T-helper 1 cell treated with Interleukin-12 subunit alpha and Interleukin-12 subunit beta and Interleukin-4 antibody, amounts not matched to agents 30 ng/mL and 1 ng/mL, for 36 hours (primary cell): ENCODE data around the gene CFAP119. TPM values are rescaled to one million over a fixed set of nuclear protein-coding genes. Genes with fewer than 3 reads are reported as not detected.

ENCODE experiments used
- intact Hi-C: fragments of 100-400 bp; cut with micrococcal nuclease; formaldehyde crosslinking; loops from one replicate; pipeline ENCODE4 v1.15.1; 2024
- total RNA-seq: library from RNA; stranded (reverse); gene quantifications from 2 replicates; pipeline ENCODE4 v1.2.3, GENCODE V29; 2022

The CFAP119 gene
- total RNA-seq, 1 donor from 2014 or later: 1.6 TPM

DNA sequence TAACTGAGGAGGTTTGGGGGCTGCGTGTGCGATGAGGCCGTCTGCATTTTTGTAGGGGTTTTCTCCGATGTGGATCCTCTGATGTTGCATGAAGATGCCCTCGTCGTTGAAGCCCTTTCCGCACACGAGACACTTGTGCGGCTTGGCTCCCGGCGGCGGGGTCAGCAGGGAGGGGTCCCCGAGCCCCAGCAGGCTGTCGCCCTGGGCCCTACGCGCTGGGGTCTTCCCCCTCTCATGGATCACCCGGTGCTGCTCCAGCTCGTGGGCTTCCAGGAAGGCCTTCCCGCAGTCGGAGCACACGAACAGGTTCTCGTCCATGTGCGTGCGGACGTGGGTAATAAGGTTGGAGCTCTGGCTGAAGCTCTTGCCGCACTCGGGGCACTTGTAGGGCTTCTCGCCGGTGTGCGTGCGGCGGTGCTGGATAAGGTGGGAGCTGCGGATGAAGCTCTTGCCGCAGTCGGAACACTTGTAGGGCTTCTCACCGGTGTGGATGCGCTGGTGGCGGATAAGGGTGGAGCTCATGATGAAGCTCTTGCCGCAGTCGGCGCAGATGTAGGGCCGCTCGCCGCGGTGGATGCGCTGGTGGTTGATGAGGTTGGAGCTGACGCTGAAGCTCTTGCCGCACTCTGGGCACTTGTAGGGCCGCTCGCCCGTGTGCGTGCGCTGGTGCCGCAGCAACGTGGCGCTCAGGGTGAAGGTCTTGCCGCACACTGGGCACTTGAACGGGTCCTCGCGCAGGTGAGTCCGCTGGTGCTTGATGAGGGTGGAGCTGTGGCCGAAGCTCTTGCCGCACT is 20.8 kb upstream of the CFAP119 start:
- intact Hi-C loops: no loop called here

DNA sequence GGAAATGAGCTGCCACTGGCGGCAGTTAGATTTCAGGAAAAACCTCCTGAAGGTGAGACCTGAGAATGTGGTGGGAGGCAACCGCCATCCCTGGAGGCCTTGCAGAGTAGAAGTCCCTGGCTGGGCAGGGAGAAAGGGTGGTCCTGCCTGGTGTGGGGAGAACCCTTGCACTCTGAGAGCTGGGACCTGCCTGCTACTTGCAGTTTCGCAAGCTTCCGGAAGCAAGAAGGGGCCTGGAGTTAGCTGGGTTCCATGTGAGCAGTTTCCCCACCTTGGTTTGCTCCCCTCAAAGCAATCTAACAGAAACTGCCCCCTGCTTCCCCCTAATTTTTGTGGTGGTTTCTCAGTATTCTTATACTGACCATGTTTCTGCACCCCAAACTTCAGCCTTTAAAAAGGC is 18.7 kb upstream of the CFAP119 start:
- intact Hi-C loops: no loop called here

DNA sequence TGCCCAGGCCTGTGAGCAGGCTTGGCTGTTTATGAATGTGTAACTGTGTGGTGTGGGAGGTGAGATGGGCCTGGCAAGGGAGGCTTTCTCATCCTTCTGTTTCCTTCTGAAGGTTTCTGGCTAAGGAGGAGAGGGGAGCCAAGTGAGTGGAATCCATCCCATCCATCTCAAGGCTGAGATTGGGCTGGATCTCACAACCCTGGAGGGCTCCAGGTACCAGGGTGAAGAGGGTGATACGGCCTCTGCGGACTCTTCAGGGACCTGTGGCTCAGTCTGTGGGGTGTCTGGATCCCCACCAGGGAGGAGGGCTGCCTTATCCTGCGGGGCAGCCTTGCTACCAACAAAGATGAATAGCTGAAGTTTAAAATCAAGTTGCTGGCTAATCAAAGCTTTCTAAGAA is 18.2 kb upstream of the CFAP119 start:
- intact Hi-C loops: no loop called here

DNA sequence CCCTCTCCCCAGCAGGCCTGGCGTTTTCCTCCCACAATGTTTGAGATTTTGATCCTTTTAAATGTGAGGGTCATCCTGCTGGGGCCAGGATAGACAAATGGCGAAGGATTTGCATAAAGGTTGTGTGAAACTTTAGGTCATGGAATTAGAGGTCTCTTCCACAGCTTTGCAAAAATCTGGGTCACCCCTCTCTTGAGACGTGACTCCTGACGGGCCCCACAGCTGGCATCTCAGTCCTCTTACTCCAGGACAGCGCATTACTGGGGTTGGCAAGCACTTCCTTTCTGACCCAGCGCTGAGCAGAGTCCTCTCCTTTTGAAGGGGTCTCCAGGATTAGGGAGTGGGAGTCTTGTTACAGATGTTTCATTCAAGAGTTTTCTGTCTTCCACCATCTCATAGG is 17.7 kb upstream of the CFAP119 start:
- intact Hi-C loops: no loop called here

DNA sequence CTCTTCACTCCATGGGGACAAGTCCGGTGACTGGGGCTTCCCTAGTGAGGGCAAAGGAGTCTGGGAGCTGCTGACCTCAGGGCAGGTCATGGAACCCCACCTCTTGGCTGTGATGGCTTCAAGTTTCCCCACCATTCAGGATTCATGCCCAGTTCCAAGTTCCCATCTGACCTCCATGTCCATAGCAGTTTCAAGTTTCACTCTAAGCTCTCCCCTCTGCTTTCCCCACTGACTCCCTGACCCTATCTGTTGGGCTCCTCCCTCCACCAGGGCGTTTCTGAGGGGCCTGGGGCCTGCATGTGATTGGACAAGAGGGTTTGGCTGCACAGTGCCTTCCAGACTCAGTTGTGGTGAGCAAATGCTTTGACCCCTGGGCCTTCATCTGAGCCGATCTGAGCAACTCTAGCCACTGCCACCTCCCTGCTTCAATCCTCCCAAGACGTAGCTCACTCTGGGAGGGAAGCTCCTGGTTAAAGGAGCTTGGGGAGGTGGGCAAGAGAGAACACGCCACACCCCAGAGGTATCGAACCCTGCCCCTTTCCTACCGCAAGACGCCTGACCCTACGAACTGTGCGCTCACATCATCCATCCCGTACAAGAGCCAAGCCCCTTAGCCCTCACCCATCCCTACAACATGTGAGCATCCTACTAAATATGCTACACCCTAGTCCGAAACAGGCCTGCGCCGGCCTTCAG is 16.8 kb upstream of the CFAP119 start:
- intact Hi-C loops: no loop called here

DNA sequence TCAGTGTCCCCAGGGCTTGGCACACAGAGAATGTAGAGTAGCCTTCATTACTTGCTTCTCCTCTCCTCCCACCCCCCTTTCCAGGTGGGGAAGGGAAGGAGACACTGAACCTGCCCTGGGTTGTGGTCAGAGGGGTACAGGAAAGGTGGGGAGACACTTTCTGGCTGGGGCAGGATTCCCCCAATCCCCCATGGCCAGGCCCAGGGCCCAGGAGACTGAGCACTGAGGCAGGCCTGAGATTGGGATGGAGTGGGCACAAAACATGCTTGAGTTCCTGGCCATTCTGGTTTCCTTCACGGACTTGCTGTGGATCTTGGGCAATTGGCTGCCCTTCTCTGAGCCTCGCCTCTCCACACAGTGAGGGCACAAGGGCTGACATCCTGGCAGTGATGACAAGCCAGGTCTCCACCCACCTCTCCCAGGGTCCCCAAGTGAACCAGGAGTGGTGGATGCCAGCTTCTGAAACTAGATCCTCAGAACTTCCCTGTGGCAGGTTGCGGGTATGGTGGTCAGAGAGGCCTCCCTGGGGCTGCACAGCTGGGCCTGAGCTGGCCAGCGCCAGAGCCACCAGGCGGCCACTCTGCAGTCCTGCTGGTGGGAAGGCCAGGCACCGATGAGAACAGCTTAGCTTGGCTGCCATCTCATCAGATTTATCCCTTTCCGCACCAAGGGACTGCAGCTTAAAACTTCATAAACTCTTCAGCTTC is 15.9 kb upstream of the CFAP119 start:
- intact Hi-C loops: no loop called here

DNA sequence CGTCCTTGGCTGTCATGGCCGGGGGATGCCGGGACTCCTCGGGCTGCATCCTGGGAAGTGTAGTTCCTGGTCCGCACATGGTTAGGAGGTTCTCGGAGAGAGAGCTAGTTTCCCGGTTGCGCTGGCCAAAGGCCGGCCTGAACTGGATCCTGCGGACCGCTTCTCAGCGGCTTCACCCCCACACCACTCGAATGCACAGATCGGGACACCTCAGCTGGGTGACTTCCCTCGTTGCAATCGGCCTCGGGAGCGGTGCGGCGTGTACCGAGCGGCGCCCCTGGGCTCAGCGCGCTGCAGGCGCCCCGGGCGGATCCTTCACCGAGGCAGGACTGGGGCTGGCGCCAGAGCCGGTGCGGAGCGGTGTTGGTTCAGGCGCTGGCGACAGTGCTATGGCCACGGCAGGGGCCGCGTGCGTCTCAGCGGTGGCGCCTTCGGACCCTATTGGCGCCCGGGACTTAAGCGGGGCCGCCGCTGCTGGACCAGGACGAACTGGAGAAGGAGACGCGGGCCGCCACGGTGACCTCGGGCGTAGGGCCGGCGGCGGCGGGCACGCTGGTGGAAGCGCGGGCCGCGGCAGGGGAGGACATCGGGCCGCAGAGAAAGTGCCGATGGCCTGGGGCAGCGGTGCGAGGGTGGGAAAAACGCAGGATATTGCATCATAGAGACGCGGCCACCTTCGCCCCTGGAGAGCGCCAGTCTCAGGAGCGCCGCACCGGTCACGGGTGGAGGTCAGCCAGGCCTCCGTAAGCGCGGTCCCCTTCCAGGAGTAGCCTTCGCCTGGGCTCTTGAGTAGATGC is 13.7 kb upstream of the CFAP119 start:
- intact Hi-C loops: loop anchor here (1.0 kb wide), 4 partner anchors 13 to 147 kb away; partner anchors contain the start of genes CFAP119 and RNF40

DNA sequence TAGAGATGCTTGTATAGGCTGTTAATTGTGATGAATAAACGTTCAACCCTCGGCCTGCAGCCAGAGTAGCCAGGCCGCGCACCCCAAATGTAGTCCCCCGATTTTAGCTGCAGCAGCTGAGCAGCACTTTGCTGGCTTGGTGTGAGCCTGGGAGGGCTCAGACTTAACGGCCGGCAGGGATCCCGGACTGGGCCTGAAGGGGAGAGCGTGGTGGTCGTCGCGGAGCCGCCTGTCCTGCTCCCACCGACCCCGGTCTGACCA is 13.2 kb upstream of the CFAP119 start:
- intact Hi-C loops: loop anchor here (1.0 kb wide), 4 partner anchors 13 to 147 kb away; partner anchors contain the start of genes CFAP119 and RNF40

DNA sequence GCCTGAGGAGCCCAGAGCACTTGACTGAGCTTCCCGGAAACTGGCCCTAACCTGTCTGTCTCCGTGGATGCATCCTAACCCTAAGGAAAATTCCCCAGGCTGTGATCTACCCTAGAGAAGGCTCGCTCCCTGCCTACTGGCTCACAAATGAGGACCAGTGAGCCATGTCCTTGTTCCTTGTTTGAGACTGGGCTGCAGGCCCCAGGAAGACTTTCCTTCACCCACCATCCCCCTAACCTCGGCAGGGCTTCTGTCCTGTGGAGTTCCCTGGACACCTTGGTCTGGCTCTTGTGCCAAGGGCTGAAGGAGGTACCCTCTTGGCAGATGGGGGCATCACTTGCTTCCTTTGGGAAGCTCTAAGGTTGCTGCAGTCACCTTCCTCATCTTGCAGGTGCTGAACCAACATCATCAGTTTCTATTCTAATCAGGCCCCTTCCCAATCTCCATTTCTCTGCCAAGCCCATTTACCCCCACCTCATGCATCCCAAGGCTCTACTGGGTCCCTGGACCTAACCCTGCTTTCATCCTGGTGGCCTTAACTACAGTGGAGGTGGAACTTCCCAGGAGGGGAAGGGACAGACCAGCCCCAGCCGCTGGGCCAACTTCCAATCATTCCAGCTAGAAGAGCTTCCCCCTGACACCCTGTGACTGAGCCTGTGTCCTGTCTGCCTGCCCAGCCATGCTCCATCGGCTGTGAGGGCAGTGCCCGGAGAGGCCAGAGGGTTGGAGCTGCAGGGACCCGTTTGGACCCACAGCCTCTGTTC is 12.7 kb upstream of the CFAP119 start:
- intact Hi-C loops: loop anchor here (1.0 kb wide), 4 partner anchors 12 to 148 kb away; partner anchors contain the start of genes CFAP119 and RNF40

DNA sequence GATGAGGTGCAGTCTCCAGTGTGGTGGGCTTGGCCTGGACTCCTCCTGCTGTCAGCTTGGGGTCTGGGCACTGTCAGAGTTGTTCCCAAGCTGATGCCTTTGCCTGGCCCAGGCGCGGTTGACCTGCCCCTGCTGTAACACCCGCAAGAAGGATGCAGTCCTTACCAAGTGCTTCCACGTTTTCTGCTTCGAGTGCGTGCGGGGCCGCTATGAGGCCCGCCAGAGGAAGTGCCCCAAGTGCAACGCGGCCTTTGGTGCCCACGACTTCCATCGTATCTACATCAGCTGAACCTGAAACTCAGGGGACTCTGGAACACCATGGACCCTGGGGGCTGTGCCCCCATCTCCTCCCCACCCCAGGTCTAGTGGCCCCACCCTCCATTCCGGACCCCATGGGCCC is 12.0 kb upstream of the CFAP119 start:
- intact Hi-C loops: no loop called here

DNA sequence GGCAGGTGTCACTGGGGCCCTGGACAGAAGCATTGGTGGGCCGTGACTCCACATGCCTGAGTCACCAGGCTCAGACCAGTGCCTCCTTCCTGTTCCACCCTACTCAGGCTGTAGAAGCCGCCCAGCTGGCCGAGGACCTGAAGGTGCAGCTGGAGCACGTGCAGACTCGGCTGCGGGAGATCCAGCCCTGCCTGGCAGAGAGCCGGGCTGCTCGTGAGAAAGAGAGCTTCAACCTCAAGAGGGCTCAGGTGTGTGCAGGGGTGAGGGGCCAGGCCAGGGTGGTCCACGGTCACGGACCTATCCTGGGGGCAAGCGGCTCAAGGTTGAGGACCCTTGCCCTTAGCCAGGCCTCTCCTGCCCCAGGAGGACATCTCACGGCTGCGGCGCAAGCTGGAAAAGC is 9.9 kb upstream of the CFAP119 start:
- intact Hi-C loops: no loop called here

DNA sequence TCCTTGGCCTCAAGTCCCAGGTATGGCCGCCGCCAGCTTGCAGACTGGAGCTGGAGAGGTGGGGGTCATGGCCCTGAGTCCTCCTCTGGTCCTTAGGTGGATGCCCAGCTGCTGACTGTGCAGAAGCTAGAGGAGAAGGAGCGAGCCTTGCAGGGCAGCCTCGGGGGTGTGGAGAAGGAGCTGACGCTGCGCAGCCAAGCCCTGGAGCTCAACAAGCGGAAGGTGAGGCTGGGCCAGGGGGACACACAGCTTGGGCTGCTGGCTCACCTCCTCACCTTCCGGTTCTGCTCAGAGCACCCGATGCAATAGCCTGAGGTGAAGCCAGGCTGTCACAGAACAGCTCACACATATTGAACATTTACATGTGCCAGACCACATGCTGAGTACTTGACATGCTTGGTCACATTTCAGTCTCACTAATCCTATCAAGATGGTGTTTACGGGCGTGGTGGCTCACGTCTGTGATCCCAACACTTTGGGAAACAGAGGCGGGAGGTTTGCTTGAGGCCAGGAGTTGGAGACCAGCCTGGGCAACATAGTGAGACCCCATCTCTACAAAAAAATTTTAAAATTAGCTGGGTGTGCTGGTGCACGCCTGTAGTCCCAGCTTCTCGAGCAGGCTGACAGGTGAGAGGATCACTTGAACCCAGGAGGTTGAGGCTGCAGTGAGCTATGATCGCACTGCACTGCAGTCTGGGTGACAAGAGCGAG is 7.7 kb upstream of the CFAP119 start:
- intact Hi-C loops: no loop called here

DNA sequence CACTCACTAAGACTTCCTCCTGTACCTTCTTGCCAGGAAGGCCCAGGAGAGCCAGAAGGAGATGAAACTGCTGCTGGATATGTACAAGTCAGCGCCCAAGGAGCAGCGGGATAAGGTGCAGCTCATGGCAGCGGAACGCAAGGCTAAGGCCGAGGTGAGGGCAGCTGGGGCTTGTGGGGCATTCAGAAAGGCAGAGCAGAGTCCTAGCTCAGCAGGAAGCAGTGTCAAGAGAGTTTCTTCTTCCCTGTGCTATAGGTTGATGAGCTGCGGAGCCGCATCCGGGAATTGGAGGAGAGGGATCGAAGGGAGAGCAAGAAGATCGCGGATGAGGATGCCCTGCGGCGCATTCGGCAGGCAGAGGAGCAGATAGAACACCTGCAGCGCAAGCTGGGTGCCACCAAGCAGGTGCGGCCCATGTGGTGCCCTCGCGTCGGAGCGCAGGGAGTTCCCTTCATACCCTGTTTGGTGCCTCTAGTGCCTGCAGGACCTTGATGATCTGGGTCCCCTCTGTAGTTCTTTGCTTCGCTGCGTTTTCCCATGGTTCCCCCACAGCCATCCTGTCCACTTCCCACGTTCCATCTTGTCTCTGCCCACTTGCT is 6.8 kb upstream of the CFAP119 start:
- intact Hi-C loops: no loop called here

DNA sequence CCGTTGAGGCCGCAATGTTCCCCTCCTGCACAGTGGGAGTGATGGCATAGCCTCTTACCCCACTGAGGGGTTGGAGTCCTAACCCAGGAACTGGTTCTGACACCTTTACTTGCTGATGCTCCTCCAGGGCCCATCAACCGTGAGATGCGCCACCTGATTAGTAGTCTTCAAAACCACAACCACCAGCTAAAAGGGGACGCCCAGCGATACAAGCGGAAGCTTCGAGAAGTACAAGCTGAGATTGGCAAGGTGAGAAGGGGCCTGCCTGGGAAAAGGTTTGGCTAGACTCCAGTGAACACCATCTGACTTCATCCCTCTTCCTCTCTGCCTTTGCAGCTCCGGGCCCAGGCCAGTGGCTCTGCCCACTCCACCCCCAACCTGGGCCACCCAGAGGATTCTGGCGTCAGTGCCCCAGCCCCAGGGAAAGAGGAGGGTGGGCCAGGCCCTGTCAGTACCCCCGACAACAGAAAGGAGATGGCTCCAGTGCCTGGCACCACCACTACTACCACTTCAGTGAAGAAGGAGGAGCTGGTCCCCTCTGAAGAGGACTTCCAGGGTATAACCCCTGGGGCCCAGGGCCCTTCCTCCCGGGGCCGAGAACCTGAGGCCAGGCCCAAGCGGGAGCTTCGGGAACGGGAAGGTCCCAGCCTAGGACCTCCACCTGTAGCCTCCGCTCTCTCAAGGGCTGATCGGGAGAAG is 6.1 kb upstream of the CFAP119 start:
- intact Hi-C loops: no loop called here

DNA sequence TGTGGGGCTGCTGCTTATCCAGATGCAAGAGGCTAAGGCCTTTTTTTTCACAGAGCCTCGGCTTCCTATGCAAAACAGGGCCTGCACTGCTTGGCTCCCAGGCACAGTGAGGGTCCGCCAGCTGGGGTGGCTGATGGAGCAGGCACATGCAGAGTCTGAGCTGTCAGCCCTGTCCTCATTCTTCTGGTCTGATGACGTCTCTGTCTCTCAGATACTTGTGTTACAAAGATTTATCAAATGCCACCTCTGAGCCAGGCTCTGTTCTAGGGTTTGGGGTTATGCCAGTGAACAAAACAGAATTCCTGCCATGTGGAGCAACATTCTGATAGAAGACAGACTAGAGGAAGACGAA is 5.0 kb upstream of the CFAP119 start:
- intact Hi-C loops: no loop called here

DNA sequence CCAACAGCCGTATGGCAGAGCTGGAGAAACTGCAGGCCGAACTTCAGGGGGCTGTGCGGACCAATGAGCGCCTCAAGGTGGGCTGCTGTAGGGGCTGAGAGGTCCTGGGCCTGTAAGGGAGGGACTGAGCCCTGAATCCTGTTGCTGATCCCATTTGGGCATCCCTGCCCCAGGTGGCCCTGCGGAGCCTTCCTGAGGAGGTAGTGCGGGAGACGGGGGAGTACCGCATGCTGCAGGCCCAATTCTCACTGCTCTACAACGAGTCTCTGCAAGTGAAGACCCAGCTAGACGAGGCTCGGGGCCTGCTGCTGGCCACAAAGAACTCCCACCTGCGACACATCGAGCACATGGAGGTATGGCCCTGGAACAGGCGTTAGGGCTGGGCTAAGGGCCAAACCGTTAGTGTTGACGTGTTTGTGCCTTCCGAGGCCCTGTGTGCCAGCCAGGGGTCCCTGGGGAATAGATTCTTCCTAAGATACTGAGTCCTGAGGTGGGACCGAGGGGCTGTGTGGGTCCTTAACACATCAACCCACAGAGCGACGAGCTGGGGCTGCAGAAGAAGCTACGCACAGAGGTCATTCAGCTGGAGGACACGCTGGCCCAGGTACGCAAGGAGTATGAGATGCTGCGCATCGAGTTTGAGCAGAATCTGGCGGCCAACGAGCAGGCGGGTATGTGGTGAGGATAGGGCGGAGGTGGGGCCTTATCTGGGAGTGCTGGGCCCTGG is 4.5 kb upstream of the CFAP119 start:
- intact Hi-C loops: no loop called here

DNA sequence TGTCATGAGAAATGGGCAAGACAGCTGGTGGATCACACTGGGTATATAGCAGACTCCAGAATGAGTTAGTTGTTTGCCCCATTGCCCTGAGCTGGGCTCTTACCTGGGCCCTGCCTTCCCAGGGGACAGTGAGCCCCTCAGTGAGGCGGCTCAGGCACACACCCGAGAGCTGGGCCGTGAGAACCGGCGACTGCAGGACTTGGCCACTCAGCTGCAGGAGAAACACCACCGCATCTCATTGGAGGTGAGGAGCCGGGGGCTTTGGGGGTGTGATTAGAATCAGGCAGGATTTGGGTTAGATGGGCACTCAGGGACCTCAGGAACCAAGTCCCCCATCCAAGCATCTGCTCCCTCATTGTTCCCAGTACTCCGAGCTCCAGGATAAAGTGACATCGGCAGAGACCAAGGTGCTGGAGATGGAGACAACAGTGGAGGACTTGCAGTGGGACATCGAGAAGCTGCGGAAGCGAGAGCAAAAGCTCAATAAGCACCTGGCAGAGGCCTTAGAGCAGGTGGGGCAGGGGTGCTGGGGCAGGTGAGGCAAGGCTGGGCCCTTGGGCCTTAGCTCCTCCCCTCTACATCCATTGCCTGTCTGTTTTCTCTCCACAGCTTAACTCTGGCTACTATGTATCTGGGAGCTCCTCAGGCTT is 3.1 kb upstream of the CFAP119 start:
- intact Hi-C loops: loop anchor here (5.0 kb wide), 2 partner anchors 267 to 768 kb away; partner anchors contain the start of genes HIRIP3, INO80E and STX4

DNA sequence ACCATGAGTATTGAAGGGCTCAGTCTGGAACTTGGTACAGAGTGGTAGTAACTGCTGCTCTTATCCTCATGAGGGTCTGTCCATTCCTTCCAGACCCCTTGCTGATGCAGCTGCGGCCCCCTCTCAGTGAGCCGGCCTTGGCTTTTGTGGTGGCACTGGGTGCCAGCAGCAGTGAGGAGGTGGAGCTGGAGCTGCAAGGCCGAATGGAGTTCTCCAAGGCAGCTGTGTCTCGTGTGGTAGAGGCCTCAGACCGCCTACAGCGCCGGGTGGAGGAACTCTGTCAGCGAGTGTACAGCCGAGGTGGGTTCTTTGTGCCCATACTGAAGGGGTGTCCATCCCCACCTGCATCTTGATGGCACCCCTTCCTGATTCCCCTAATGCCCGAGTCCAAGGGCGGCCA is 2.2 kb upstream of the CFAP119 start:
- intact Hi-C loops: loop anchor here (5.0 kb wide), 2 partner anchors 268 to 767 kb away; partner anchors contain the start of genes HIRIP3, INO80E and STX4
